Psoas muscle (tissue), 8 donors: ENCODE measurements around the gene ERVW-1. TPM values are rescaled to one million over a fixed set of nuclear protein-coding genes. Genes with fewer than 3 reads are reported as not detected.
"Not testable (repeated sequence)": the region's sequence is repeated elsewhere in the genome, so short reads cannot be mapped to it uniquely, and the experiment has no call there.

Source experiments
- ATAC-seq, 4 donors: fragments of 200-7000 bp; cut with Tn5 transposase; one replicate each; pipeline ENCODE4 v1.9.1; 2020; ENCODE audit warnings: moderate library complexity in 3 of 4, mild to moderate bottlenecking in 2 of 4
- DNase-seq, 2 donors: peaks; one replicate each; pipeline ENCODE4 v3.0.0-alpha.2; 2020
- H3K27ac ChIP-seq: fragments of 200-600 bp; one replicate; pipeline ENCODE4 v1.8.0; 2022
- H3K27me3 ChIP-seq, 3 donors: fragments of 200-600 bp in 1 of 3; one replicate each; pipeline versions ENCODE4 v1.6.1 to v1.8.0; 2013 to 2022; ENCODE audit warnings: low read length in 2 of 3, mild to moderate bottlenecking in 2 of 3, moderate library complexity in 1 of 3; ENCODE audit not compliant: insufficient read depth in 3 of 3
- H3K36me3 ChIP-seq, 2 donors: fragments of 200-600 bp in 1 of 2; one replicate each; pipeline versions ENCODE4 v1.6.1 to v1.8.0; 2013 to 2022; ENCODE audit warnings: low read depth in 1 of 2, mild to moderate bottlenecking in 1 of 2, moderate library complexity in 1 of 2; ENCODE audit not compliant: insufficient read depth in 1 of 2
- H3K4me1 ChIP-seq: fragments of 200-600 bp; one replicate; pipeline ENCODE4 v1.8.0; 2022
- H3K4me3 ChIP-seq: fragments of 200-600 bp; one replicate; pipeline ENCODE4 v1.8.0; 2022; ENCODE audit warnings: mild to moderate bottlenecking
- H3K9me3 ChIP-seq: fragments of 200-600 bp; one replicate; pipeline ENCODE4 v1.8.0; 2022
- CTCF ChIP-seq: fragments of 200-600 bp; IDR thresholded peaks from one replicate; pipeline ENCODE4 v1.8.0; 2022; ENCODE audit warnings: antibody characterized with exemption
- WGBS, 3 donors: extraction: QIAGEN DNeasy Blood & Tissue Kit; methylation state at CpG; one replicate each; pipeline versions ENCODE4 v1.1.6 to v1.1.7; 2013; 5-methylcytosine and 5-hydroxymethylcytosine counted together
- intact Hi-C, 2 donors: fragments of 100-400 bp; cut with DNase I; formaldehyde crosslinking; loops; one replicate each; pipeline versions ENCODE4 v1.11.0 to v1.14.2; 2022
- polyA plus RNA-seq, 3 donors: library from polyadenylated mRNA; stranded (reverse); fragments of 200-250 nt; gene quantifications; one replicate each; pipeline ENCODE4 v1.2.3, GENCODE V29; 2013
- total RNA-seq, 4 donors: library from RNA; stranded (reverse); fragmentation: NEBNext Ultra II Directional in 2 of 4; extraction: Animal tissue kit (Norgen Biotek cat#: 25700) in 2 of 4; gene quantifications; one replicate each; pipeline versions ENCODE4 v1.2.1 to v1.2.4, GENCODE V29; 2021 to 2023
- donor health status: healthy with polysubstance abuse.
- donor health status: DM: no; HTN: no; CAD: no; lungs with moderate emphysema.
- donor health status: Bipolar disorder and iron deficiency.
- donor health status: healthy.
- donor health status: DM: yes; HTN: yes; CAD: no.
- donor health status: DM: no; HTN: no; CAD: no.
- donor health status: DM: no; HTN: no; CAD: no.
- donor health status: DM: yes; HTN: yes; CAD: no.

ERVW-1 gene
- total and polyA plus RNA-seq, 7 donors = 0.03 TPM; not detected in 6

DNA sequence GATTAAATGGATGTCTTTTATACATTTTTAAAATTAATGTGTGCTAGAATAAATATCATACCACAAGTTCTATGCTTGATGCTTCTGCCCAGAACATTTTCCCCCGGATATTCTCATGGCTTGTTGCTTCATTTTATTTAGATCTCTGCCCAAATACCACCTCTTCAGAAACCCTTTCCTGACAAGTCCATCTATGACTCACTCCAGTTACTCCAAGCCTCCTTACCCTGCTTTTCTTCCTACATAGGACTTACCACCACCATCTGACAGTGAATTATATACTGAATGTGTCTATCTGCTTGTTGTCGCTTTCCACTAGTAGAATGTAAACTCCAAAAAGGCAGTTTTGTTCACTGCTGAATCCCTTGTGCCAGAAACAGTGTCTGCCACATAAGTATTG is 19.1 kb upstream of the ERVW-1 start:
- 86 to 95% (median 86%) methylated on average over 2 of the region's 2 CpGs for WGBS, 3 donors
- H3K36me3 ChIP-seq = peaks cover 6 to 100% of the 10 kb centered on the region in 2 donors

GRCh38 chr7:92489634-92490033 is 11.9 kb upstream of the ERVW-1 start:
- peaks cover 4 to 100% of the 10 kb centered on the region in 2 donors for H3K36me3 ChIP-seq
- 56 to 67% (median 62%) methylated on average over 1 of the region's 1 CpG for WGBS, 3 donors
- no peaks in the 10 kb centered on the region for H3K4me1 ChIP-seq
- H3K9me3 ChIP-seq = no peaks in the 10 kb centered on the region
- no peak for TF ChIP-seq CTCF
- peak; percentile 46 to 89 (median 85) for ATAC-seq
- H3K4me3 ChIP-seq = no peak overlapping the region
- H3K27ac ChIP-seq = no peak overlapping the region
- intact Hi-C loops = loop anchor here (10.0 kb wide), 2 partner anchors 255 to 275 kb away; no protein-coding TSS in a partner anchor
- H3K27me3 ChIP-seq = no peaks in the 10 kb centered on the region
- no peak for DNase-seq

More for the DNA sequence above, 19.1 kb upstream of the ERVW-1 start:
- Histone ChIP-seq H3K4me3 (no peak overlapping the region), H3K9me3 (no peaks in the 10 kb centered on the region), H3K27ac (no peak overlapping the region), H3K27me3 (no peaks in the 10 kb centered on the region), H3K4me1 (no peaks in the 10 kb centered on the region)
- ATAC-seq (no peak), DNase-seq (no peak)
- no peak for TF ChIP-seq CTCF
- intact Hi-C loops = loop anchor here (10.0 kb wide), 2 partner anchors 262 to 282 kb away; no protein-coding TSS in a partner anchor

DNA sequence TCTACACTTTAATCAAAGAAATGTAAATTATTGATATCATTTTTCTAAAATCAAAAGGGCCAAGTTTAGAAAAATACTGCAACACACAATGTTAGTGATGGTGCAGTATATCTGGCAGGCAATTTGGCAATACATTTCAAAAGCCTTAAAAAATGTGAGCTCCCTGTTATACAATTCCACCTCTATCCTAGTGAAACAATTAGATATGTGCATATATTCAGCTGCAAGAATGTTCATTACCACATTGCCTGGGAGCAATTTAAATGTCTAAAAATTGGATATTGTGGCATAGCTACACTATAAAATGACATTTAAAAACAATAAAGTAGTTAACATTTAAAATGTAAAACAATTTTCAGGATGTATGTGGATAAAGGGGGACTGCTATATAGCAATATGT is 10.1 kb upstream of the ERVW-1 start:
- DNase-seq (no peak), ATAC-seq (no peak)
- Histone ChIP-seq H3K27me3 (no peaks in the 10 kb centered on the region), H3K4me3 (no peak overlapping the region), H3K9me3 (no peaks in the 10 kb centered on the region), H3K4me1 (no peaks in the 10 kb centered on the region), H3K36me3 (peaks cover 4 to 85% of the 10 kb centered on the region in 2 donors), H3K27ac (no peak overlapping the region)
- intact Hi-C loops = no loop called here
- no peak for TF ChIP-seq CTCF

GRCh38 chr7:92485974-92486373 is 8.2 kb upstream of the ERVW-1 start:
- no peak for TF ChIP-seq CTCF
- Histone ChIP-seq H3K27me3 (no peaks in the 10 kb centered on the region), H3K36me3 (peaks cover 2 to 70% of the 10 kb centered on the region in 2 donors), H3K27ac (peak overlapping the region; percentile 16), H3K9me3 (no peaks in the 10 kb centered on the region), H3K4me1 (no peaks in the 10 kb centered on the region), H3K4me3 (no peak overlapping the region)
- ATAC-seq (peak in 2 of 4 donors; percentile 16 to 37), DNase-seq (no peak)
- 69 to 84% (median 72%) methylated on average over 2 of the region's 2 CpGs for WGBS, 3 donors
- intact Hi-C loops = no loop called here

DNA sequence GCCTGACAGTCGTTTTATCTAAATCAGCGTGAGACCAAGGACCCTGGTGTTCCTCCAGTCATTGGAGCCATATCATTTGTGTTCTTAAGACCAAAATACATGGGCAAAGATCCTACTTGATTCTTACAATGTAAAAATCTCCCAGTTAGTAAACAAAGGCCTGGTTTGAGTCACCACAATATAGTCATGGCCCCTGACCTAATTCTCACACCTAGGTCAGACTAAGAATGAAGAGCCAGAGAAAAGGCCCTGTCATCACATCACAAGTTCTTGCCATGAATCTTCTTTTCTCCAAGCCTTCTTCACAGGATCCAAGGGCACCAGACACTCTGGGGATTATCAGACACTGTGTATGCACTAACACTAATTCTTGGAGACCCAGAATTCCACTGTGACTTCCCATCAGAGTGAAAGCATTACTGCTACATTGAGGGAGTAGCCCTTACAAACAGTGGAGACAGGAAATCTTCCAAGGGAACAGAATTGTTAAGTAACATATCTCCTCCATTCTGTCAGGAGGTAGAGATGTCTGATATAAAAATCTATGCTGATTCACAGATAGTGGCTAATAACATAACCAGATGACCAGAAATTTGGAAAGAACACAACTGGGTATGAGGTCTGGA is 7.6 kb upstream of the ERVW-1 start:
- peak overlapping the region; percentile 16 for H3K27ac ChIP-seq
- no peaks in the 10 kb centered on the region for H3K4me1 ChIP-seq
- no peaks in the 10 kb centered on the region for H3K9me3 ChIP-seq
- H3K4me3 ChIP-seq = no peak overlapping the region
- no peaks in the 10 kb centered on the region for H3K27me3 ChIP-seq
- 87 to 94% (median 88%) methylated on average over 2 of the region's 2 CpGs for whole genome bisulfite sequencing, 3 donors
- intact Hi-C loops = no loop called here
- no peak for TF ChIP-seq CTCF
- DNase-seq (no peak), ATAC-seq (no peak)
- H3K36me3 ChIP-seq = peaks cover 0 to 64% of the 10 kb centered on the region in 2 donors

GRCh38 chr7:92484226-92484625 is 6.5 kb upstream of the ERVW-1 start:
- not testable (repeated sequence) for H3K27ac ChIP-seq
- WGBS, 3 donors = 76 to 83% (median 77%) methylated on average over 6 of the region's 6 CpGs

DNA sequence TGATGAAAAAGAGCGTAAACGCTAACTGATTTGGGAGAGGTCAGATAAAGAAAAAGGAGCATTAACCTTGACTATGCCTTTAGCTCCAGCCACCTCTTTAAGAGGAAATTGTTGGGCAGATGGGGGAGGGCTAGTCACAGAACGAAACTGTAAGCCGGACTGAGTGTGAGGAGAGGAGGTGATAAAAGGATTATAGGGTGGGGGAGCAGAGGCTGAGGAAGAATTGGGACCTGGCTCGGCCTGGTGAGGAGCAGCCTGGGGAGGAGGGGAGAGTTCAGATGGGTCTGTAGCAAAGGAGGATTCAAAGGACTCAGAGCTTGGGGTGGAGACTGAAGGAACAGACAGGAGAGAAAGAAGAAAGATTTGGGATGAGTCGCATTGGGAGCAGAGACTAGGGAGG is 5.9 kb upstream of the ERVW-1 start:
- H3K4me3 ChIP-seq, ATAC-seq, H3K9me3 ChIP-seq, H3K4me1 ChIP-seq, DNase-seq, intact Hi-C loops, H3K27me3 ChIP-seq, H3K27ac ChIP-seq: not testable (repeated sequence)
- H3K36me3 ChIP-seq = peaks cover 0 to 54% of the 10 kb centered on the region in 2 donors
- WGBS, 3 donors = 69 to 81% (median 77%) methylated on average over 6 of the region's 6 CpGs

More at GRCh38 chr7:92484226-92484625, 6.5 kb upstream of the ERVW-1 start:
- DNase-seq, ATAC-seq, H3K27me3 ChIP-seq, H3K4me3 ChIP-seq, H3K9me3 ChIP-seq, H3K4me1 ChIP-seq, intact Hi-C loops: not testable (repeated sequence)
- peaks cover 0 to 57% of the 10 kb centered on the region in 2 donors for H3K36me3 ChIP-seq
